ENCODE results near the gene TCF4. TPM values are rescaled to one million over a fixed set of nuclear protein-coding genes. Genes with fewer than 3 reads are reported as not detected.

Gene TCF4
- total and polyA plus RNA-seq, 10 donors: 14.6 to 200 (median 153) TPM

- no peak overlapping the region for H3K4me3 ChIP-seq
- 69 to 84% (median 77%) methylated on average over 6 of the region's 6 CpGs for WGBS, 5 donors
- peak overlapping the region in 5 of 8 donors; percentile 11 to 55 (median 38) for H3K27ac ChIP-seq
- no peaks in the 10 kb centered on the region for H3K27me3 ChIP-seq (replicated peaks in 1 of 7)
- H3K4me1 ChIP-seq: peaks cover 13 to 87% (median 38%) of the 10 kb centered on the region in 6 donors
- DNase-seq: no peak
- intact Hi-C loops (cut with DNase I; ENCODE audit: low total_unique reads): no loop called here
- H3K36me3 ChIP-seq: peaks cover 2 to 42% (median 10%) of the 10 kb centered on the region in 6 donors
- TF ChIP-seq POLR2A (IDR thresholded peaks at IDR 0.05): no peak
- no peak for TF ChIP-seq POLR2AphosphoS5 (IDR thresholded peaks at IDR 0.05)
- no peak for TF ChIP-seq CTCF (IDR thresholded peaks at IDR 0.05 in 8 of 11, conservative IDR thresholded peaks at IDR 0.05 in 3 of 11)
- no peaks in the 10 kb centered on the region for H3K9me3 ChIP-seq
Observed at GRCh38 chr18:55249550-55249949, 338.4 kb downstream of the TCF4 start.

GRCh38 chr18:55248495-55248894 is 339.5 kb downstream of the TCF4 start:
- Histone ChIP-seq H3K4me1 (peaks cover 14 to 95% (median 46%) of the 10 kb centered on the region in 6 donors), H3K9me3 (no peaks in the 10 kb centered on the region), H3K27ac (peak overlapping the region in 4 of 8 donors; percentile 38 to 55 (median 41)), H3K4me3 (no peak overlapping the region), H3K36me3 (peaks cover 0 to 39% (median under 1%) of the 10 kb centered on the region in 6 donors), H3K27me3 (replicated peaks in 1 of 7) (no peaks in the 10 kb centered on the region)
- 31 to 50% (median 41%) methylated on average over 1 of the region's 1 CpG for WGBS, 5 donors
- intact Hi-C loops (cut with DNase I; ENCODE audit: low total_unique reads): no loop called here
- TF ChIP-seq POLR2A (IDR thresholded peaks at IDR 0.05): no peak
- no peak for TF ChIP-seq POLR2AphosphoS5 (IDR thresholded peaks at IDR 0.05)
- no peak for TF ChIP-seq CTCF (IDR thresholded peaks at IDR 0.05 in 8 of 11, conservative IDR thresholded peaks at IDR 0.05 in 3 of 11)
- DNase-seq: no peak

GRCh38 chr18:55247032-55247431 is 341.0 kb downstream of the TCF4 start:
- no peak for TF ChIP-seq CTCF (IDR thresholded peaks at IDR 0.05 in 8 of 11, conservative IDR thresholded peaks at IDR 0.05 in 3 of 11)
- no peak for TF ChIP-seq POLR2A (IDR thresholded peaks at IDR 0.05)
- TF ChIP-seq POLR2AphosphoS5 (IDR thresholded peaks at IDR 0.05): no peak
- no peaks in the 10 kb centered on the region for H3K9me3 ChIP-seq
- 80 to 94% (median 85%) methylated on average over 5 of the region's 5 CpGs for WGBS, 5 donors
- H3K4me1 ChIP-seq: peaks cover 11 to 88% (median 34%) of the 10 kb centered on the region in 6 donors
- H3K36me3 ChIP-seq: peaks cover 0 to 48% (median 0%) of the 10 kb centered on the region in 6 donors
- no peak for DNase-seq
- H3K4me3 ChIP-seq: no peak overlapping the region
- peak overlapping the region in 4 of 8 donors; percentile 3 to 64 (median 18) for H3K27ac ChIP-seq
- intact Hi-C loops (cut with DNase I; ENCODE audit: low total_unique reads): no loop called here
- H3K27me3 ChIP-seq (replicated peaks in 1 of 7): no peaks in the 10 kb centered on the region

GRCh38 chr18:55246278-55246677 is 341.7 kb downstream of the TCF4 start:
- Histone ChIP-seq H3K27me3 (replicated peaks in 1 of 7) (no peaks in the 10 kb centered on the region), H3K27ac (peak overlapping the region in 3 of 8 donors; percentile 3 to 64 (median 6)), H3K36me3 (peaks cover 0 to 54% (median 0%) of the 10 kb centered on the region in 6 donors), H3K4me1 (peaks cover 11 to 80% (median 30%) of the 10 kb centered on the region in 6 donors), H3K9me3 (no peaks in the 10 kb centered on the region), H3K4me3 (no peak overlapping the region)
- intact Hi-C loops (cut with DNase I; ENCODE audit: low total_unique reads): no loop called here
- no peak for TF ChIP-seq CTCF (IDR thresholded peaks at IDR 0.05 in 8 of 11, conservative IDR thresholded peaks at IDR 0.05 in 3 of 11)
- no peak for TF ChIP-seq POLR2AphosphoS5 (IDR thresholded peaks at IDR 0.05)
- TF ChIP-seq POLR2A (IDR thresholded peaks at IDR 0.05): no peak
- no peak for DNase-seq

All from spleen (tissue), 11 donors.